ENCODE results near the gene LFNG.
A peak's percentile ranks its signal among the peaks of the same experiment; 100 is the strongest.

The LFNG gene

DNA sequence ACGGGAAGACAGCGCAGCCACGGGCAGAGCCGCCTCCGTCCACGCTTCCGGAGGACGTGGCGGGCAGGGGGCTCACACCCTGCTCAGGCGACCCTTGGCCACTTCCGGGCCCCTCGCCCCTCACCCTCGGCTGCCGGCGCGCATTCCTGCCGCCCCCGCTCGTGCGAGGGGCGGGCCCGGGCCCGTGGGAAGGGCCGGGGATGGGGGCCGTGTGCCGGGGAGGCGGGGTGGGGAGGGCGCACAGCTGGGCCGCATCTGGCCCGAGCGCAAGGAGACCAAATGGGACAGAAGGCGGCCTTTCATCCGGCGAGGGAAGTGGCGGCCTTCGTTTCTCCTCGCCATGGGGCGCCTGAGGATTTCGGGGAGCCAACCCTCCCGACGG, 846 bp upstream of the LFNG start:
- no peak for DNase-seq

DNA sequence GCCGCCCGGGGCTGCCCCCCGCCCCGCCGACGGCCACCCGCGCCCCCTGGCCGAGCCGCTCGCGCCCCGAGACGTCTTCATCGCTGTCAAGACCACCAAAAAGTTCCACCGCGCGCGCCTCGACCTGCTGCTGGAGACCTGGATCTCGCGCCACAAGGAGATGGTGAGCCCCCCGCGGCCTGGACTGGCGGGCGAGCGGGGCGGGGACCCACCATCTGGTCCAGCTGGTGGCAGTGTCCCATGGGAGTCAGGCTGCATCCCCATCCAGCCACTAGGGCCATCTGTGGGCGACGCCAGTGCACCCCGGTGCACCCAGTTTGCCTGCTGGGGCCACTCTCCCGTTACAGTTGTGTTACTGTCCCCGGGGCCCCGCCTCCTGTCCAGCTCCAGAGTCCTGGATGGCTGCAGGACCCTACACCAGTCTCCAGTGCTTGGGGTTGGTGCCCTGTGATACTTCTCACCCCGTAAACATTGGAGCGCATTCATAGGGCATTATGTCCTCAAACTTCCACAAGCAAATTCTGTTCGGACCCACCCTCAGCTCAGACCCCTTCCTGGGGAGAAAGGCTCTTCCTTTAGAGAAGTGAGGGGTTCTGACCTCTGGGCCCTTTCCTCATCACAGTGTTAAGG, 672 bp downstream of the LFNG start:
- DNase-seq, result peak; percentile 55

DNA sequence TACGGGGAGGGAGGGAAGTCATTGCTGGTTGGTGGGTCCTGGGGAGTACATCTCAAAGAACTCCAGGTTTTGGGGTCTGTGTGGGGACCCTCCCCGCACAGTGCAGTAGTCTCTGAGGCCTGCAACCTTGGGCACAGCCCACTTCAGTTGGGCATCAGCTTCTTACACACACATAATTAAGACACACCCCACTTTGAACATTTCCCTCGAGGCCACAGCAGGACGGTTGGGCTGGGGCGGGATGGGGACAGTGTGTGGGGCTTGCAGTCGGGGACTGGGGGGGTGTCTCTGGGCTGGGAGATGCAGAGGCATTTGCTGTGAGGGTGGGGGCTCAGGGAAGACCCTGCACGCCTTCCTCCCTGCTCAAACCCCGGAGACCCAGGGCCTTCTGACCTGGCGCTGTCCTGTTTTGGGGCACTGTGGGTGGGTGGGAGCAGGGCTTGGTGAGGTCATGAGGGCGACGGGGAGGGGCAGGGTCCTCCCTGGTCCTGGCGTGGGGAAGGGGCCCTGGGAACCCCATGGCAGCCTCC, 1.3 kb downstream of the LFNG start:
- peak; percentile 45 for DNase-seq

DNA sequence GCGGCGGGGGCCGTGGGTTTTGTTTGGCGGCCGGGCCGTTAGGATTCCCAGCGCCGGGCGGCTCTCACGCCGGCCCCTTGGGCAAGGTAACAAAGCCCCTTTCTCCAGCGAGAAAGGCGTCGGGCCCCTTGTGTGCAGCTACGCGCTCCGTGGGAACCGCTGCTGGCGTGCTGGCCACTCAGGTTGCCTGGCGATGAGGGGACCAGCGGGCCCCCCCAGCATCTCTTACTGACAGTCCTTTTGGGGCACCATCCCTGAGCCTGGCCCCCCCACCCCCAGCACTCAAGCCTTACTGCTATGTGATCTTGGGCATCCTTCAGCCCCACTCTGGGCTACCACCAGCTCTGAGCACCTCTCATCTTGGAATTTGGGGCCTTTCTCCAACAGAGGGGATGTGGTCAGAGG, 1.8 kb downstream of the LFNG start:
- no peak for DNase-seq

GRCh38 chr7:2521952-2522591, 2.5 kb downstream of the LFNG start:
- DNase-seq, result peak; percentile 94

GRCh38 chr7:2522780-2523433, 3.3 kb downstream of the LFNG start:
- DNase-seq, result peak; percentile 55

- no peak for DNase-seq
These were observed 3.9 kb downstream of the LFNG start for GRCh38 chr7:2523461-2523936.

DNA sequence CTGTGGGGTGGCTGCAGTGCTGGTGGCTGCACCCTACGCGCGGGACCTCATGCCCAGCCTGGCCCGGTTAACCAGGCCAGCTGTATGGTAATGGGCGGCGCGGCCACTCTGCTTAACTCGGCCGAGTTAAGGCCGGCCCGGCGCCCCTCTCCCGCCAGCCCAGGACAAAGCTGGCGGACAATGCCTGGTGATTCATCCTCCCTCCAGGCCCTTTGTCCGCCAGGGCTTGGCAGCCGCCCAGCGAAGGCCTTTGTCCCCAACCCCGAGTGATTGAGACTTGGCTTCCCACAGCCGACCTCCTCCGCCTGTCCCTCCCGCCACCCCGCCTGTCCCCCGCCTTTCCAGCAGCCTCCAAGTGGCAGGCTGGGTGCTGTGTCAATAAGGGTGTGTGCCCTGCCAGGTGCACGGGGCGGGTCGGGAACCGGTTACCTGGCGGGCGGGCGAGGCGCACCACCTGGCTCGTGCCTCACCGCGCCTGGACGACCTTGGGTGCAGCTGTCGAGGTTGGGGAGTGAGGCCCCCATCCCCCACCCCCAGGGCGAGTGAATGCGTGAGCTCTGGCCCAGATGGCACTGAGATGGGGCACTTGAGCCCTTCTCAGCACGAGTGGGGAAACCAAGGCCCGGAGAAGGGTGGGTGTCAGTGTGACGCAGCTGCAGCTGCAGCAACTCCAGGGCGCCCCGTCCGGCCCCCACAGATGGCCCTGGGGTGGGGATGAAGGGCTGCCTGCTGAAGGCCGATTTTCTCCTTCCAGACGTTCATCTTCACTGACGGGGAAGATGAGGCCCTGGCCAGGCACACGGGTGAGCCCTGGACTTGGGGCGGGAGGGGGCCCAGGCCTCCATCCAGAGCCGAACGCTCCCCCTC, 4.6 kb downstream of the LFNG start:
- no peak for DNase-seq

- no peak for DNase-seq
These were observed 5.5 kb downstream of the LFNG start for GRCh38 chr7:2524808-2525657.

- DNase-seq, result no peak
These were observed 6.4 kb downstream of the LFNG start for GRCh38 chr7:2525658-2526630.

GRCh38 chr7:2526659-2527504, 7.3 kb downstream of the LFNG start:
- no peak for DNase-seq

- DNase-seq, result peak; percentile 56
These were observed 8.2 kb downstream of the LFNG start for GRCh38 chr7:2527505-2528467.

GRCh38 chr7:2528481-2529095, 9.0 kb downstream of the LFNG start:
- no peak for DNase-seq

- peak; percentile 77 for DNase-seq
These were observed 9.8 kb downstream of the LFNG start for GRCh38 chr7:2529161-2530070.

GRCh38 chr7:2530071-2530987, 10.8 kb downstream of the LFNG start:
- peak; percentile 90 for DNase-seq

Measured in activated CD4-positive, alpha-beta T cell treated with anti-CD3 and anti-CD28 coated beads, Interleukin-10, Interleukin-2, amounts not matched to agents 100 ng/mL and 50 ng/mL, durations not matched to agents 16 hours and 8 hours (primary cell).